IMR-90 (cell line): ENCODE measurements around the gene CPAMD8. TPM values are rescaled to one million over a fixed set of nuclear protein-coding genes. Genes with fewer than 3 reads are reported as not detected.

Experiments
- ATAC-seq: fragments of 200-7000 bp; cut with Tn5 transposase; 2 replicates; pipeline ENCODE4 v1.9.1; 2020; ENCODE audit warnings: low read depth, mild to moderate bottlenecking, moderate library complexity
- BruUV-seq: library from RNA; stranded (reverse); fragments of 400-500 nt; replicated peaks from 2 replicates; lab custom pipeline; 2021; lab: Mats Ljungman, UMichigan
- CTCF ChIA-PET: fragments of 300-600 bp; formaldehyde crosslinking; extraction: SDS; loops from one replicate; lab custom pipeline; 2021; ENCODE audit warnings: antibody characterized with exemption; lab: Yijun Ruan, JAX
- POLR2A ChIA-PET: fragments of 300-600 bp; sonication (Branson Sonifier 250); formaldehyde crosslinking; loops from one replicate; lab custom pipeline; 2022; ENCODE audit warnings: antibody characterized with exemption; ENCODE audit not compliant: unreplicated experiment; lab: Charles Lee
- DNase-seq: peaks from one replicate; pipeline ENCODE4 v3.0.0; 2013
- H2AFZ ChIP-seq: replicated peaks from 2 replicates; pipeline ENCODE3; 2013; ENCODE audit warnings: low read length, mild to moderate bottlenecking; ENCODE audit not compliant: poor library complexity
- H2AK5ac ChIP-seq: 2 replicates; pipeline ENCODE4 v1.6.1; 2013; ENCODE audit warnings: low read depth, low read length, inconsistent platforms
- H2AK9ac ChIP-seq: replicated peaks from 2 replicates; pipeline ENCODE3; 2013; ENCODE audit warnings: mild to moderate bottlenecking, low read depth, low read length, moderate library complexity; ENCODE audit not compliant: poor library complexity
- H2BK120ac ChIP-seq: 2 replicates; pipeline ENCODE4 v1.6.1; 2013; ENCODE audit warnings: low read depth, low read length, inconsistent platforms
- H2BK15ac ChIP-seq: 3 replicates; pipeline ENCODE4 v1.6.1; 2013; ENCODE audit warnings: low read depth, low read length, inconsistent platforms
- H2BK20ac ChIP-seq: 2 replicates; pipeline ENCODE4 v1.6.1; 2013; ENCODE audit warnings: low read depth, mild to moderate bottlenecking, inconsistent platforms, low read length, moderate library complexity
- H2BK5ac ChIP-seq: 2 replicates; pipeline ENCODE4 v1.6.1; 2013; ENCODE audit warnings: mild to moderate bottlenecking, low read depth, low read length, inconsistent platforms; ENCODE audit not compliant: poor library complexity, severe bottlenecking
- H3K14ac ChIP-seq: replicated peaks from 2 replicates; pipeline ENCODE4 v1.6.1; 2013; ENCODE audit warnings: low read depth, low read length, inconsistent platforms
- H3K18ac ChIP-seq: 2 replicates; pipeline ENCODE4 v1.6.1; 2013; ENCODE audit warnings: low read depth, low read length, control low read depth
- H3K23ac ChIP-seq: 2 replicates; pipeline ENCODE4 v1.6.1; 2013; ENCODE audit warnings: low read depth, low read length, inconsistent platforms
- H3K27ac ChIP-seq: 2 replicates; pipeline ENCODE4 v1.5.1; 2013; ENCODE audit warnings: mild to moderate bottlenecking, control low read depth, low read length; ENCODE audit not compliant: insufficient read depth
- H3K27me3 ChIP-seq: 2 replicates; pipeline ENCODE4 v1.6.1; 2013; ENCODE audit warnings: low read length; ENCODE audit not compliant: control insufficient read depth, insufficient read depth
- H3K36me3 ChIP-seq: 2 replicates; pipeline ENCODE4 v1.6.1; 2013; ENCODE audit warnings: low read length, mixed read lengths; ENCODE audit not compliant: control insufficient read depth, insufficient read depth
- H3K4ac ChIP-seq: 2 replicates; pipeline ENCODE4 v1.6.1; 2013; ENCODE audit warnings: low read depth, low read length, inconsistent platforms
- H3K4me1 ChIP-seq: 2 replicates; pipeline ENCODE4 v1.6.1; 2013; ENCODE audit warnings: low read length, mixed read lengths; ENCODE audit not compliant: control insufficient read depth, insufficient read depth
- H3K4me2 ChIP-seq: 2 replicates; pipeline ENCODE4 v1.6.1; 2013; ENCODE audit warnings: low read depth, mild to moderate bottlenecking, control low read depth, low read length, moderate library complexity
- H3K4me3 ChIP-seq: 2 replicates; pipeline ENCODE4 v1.5.1; 2013; ENCODE audit warnings: low read depth, mild to moderate bottlenecking, control low read depth, low read length, moderate library complexity; ENCODE audit not compliant: insufficient read depth
- H3K56ac ChIP-seq: 2 replicates; pipeline ENCODE4 v1.6.1; 2013; ENCODE audit warnings: low read length, inconsistent platforms; ENCODE audit not compliant: insufficient read depth; ENCODE audit errors: extremely low read depth
- H3K79me1 ChIP-seq, 2 experiments: 2 replicates each; pipeline ENCODE4 v1.6.1; 2013; ENCODE audit warnings: low read length in 2 of 2, inconsistent platforms in 1 of 2, low read depth in 1 of 2
- H3K9ac ChIP-seq: 2 replicates; pipeline ENCODE4 v1.6.1; 2013; ENCODE audit warnings: low read depth, low read length, control low read depth
- H3K9me1 ChIP-seq: 2 replicates; pipeline ENCODE4 v1.6.1; 2013; ENCODE audit warnings: low read length, inconsistent platforms; ENCODE audit not compliant: insufficient read depth
- H3K9me3 ChIP-seq: 2 replicates; pipeline ENCODE4 v1.6.1; 2013; ENCODE audit warnings: low read length; ENCODE audit not compliant: control insufficient read depth, insufficient read depth
- H4K20me1 ChIP-seq: 2 replicates; pipeline ENCODE4 v1.6.1; 2013; ENCODE audit warnings: low read length, inconsistent platforms; ENCODE audit not compliant: insufficient read depth
- H4K5ac ChIP-seq: 2 replicates; pipeline ENCODE4 v1.6.1; 2013; ENCODE audit warnings: mild to moderate bottlenecking, low read depth, low read length, control low read depth
- H4K8ac ChIP-seq, 2 experiments: 2 replicates each; pipeline ENCODE4 v1.6.1; 2013; ENCODE audit warnings: low read depth in 2 of 2, low read length in 2 of 2, control low read depth in 1 of 2, inconsistent platforms in 1 of 2
- H4K91ac ChIP-seq: 2 replicates; pipeline ENCODE4 v1.6.1; 2013; ENCODE audit warnings: low read depth, low read length, inconsistent platforms; ENCODE audit not compliant: insufficient read depth
- CEBPB ChIP-seq: IDR thresholded peaks from 2 replicates; pipeline ENCODE4 v1.6.1; 2012; ENCODE audit warnings: low read depth, low read length, improper control_type of control experiment
- MAFK ChIP-seq: IDR thresholded peaks from 2 replicates; pipeline ENCODE4 v1.6.1; 2012; ENCODE audit warnings: low read depth, low read length, improper control_type of control experiment
- NFE2L2 ChIP-seq: fragments of 150-350 bp; IDR thresholded peaks from 2 replicates; pipeline ENCODE4 v1.6.1; 2016; ENCODE audit warnings: low read depth, mild to moderate bottlenecking, low read length
- RAD21 ChIP-seq: IDR thresholded peaks from 2 replicates; pipeline ENCODE4 v1.6.1; 2012; ENCODE audit warnings: low read length, improper control_type of control experiment
- RCOR1 ChIP-seq: IDR thresholded peaks from 2 replicates; pipeline ENCODE4 v1.6.1; 2012; ENCODE audit warnings: mild to moderate bottlenecking, low read length, improper control_type of control experiment; ENCODE audit not compliant: insufficient replicate concordance
- RFX5 ChIP-seq: IDR thresholded peaks from 2 replicates; pipeline ENCODE4 v1.8.0; 2012; ENCODE audit warnings: low read depth, mild to moderate bottlenecking, low read length, moderate library complexity
- WGBS, 2 experiments: methylation state at CpG; one replicate each; pipeline versions ENCODE4 v1.1.5 to v1.1.7; 2013; ENCODE audit warnings: missing lambda C conversion rate in 2 of 2; ENCODE audit not compliant: insufficient read length in 1 of 2; ENCODE audit errors: extremely low coverage in 2 of 2; 5-methylcytosine and 5-hydroxymethylcytosine counted together
- dilution Hi-C: fragments of 300-500 bp; cut with HindIII; formaldehyde crosslinking; loops from one replicate; pipeline ENCODE4 v1.14.3; 2018; ENCODE audit warnings: low sequenced_read_pairs; ENCODE audit not compliant: unreplicated experiment
- in situ Hi-C: fragments of 300-500 bp; cut with MboI; formaldehyde crosslinking; loops from 3 replicates; pipeline ENCODE4 v1.14.3; 2019; ENCODE audit warnings: low sequenced_read_pairs, inconsistent platforms, mixed read lengths
- intact Hi-C: fragments of 100-400 bp; cut with micrococcal nuclease; formaldehyde crosslinking; loops from 2 replicates; pipeline ENCODE4 v1.10.0; 2022
- polyA plus RNA-seq, 3 experiments: library from polyadenylated mRNA; depleted of rRNA; stranded (reverse); fragments of >200 nt; gene quantifications; 2 replicates each; pipeline ENCODE4 v1.2.3, GENCODE V29; 2012; ENCODE audit warnings: low replicate concordance in 1 of 3
- total RNA-seq: library from RNA; depleted of rRNA; stranded (reverse); fragments of >200 nt; gene quantifications from 2 replicates; pipeline ENCODE4 v1.2.3, GENCODE V29; 2012
- TF ChIP-seq, protein P1 (sequence below): conservative IDR thresholded peaks from 2 replicates; pipeline ENCODE4 v1.5.1; 2012; ENCODE audit warnings: mild to moderate bottlenecking, low read depth, low read length, improper control_type of control experiment

Gene CPAMD8
- total and polyA plus RNA-seq, 2 of the 4 experiments (the other 2 are of a cell fraction) = 0.36 to 0.79 TPM

DNA sequence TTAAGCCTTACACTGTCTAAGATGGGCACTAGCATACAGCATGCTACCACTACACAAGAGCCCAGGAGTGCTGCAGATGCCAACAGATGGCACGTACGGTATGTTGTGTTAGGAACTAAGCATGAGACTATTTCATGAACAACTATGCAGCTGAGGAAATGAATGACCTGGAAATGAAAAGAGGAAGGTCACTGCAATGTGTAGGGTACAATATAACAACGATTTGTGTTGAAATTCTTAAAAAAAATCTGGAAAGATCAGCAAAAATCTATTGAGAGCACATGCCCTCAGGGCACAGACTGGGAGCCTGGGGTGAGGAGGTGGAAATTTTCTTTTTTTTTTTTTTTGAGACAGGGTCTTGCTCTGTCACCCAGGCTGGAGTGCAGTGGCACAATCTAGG lies 34.2 kb upstream of the CPAMD8 start:
- no peak overlapping the region for H2AK9ac ChIP-seq
- peaks cover 17% of the 10 kb centered on the region for H3K9me3 ChIP-seq
- no peak overlapping the region for H3K4ac ChIP-seq
- H3K36me3 ChIP-seq = peaks cover 20% of the 10 kb centered on the region
- no peak overlapping the region for H4K91ac ChIP-seq
- no peak overlapping the region for H3K27ac ChIP-seq
- H3K27me3 ChIP-seq = no peaks in the 10 kb centered on the region
- no peaks in the 10 kb centered on the region for H3K4me1 ChIP-seq
- ATAC-seq = no peak
- H2BK15ac ChIP-seq = no peak overlapping the region
- H4K5ac ChIP-seq = no peak overlapping the region
- no peak overlapping the region for H3K4me2 ChIP-seq
- H2AK5ac ChIP-seq = no peak overlapping the region
- H3K4me3 ChIP-seq = no peak overlapping the region
- in situ Hi-C loops (no loop called here), intact Hi-C loops (no loop called here), dilution Hi-C loops (no loop called here)
- no TSS peak for BruUV-seq
- H2BK120ac ChIP-seq = no peak overlapping the region
- no peak overlapping the region for H3K23ac ChIP-seq
- H4K20me1 ChIP-seq = no peaks in the 10 kb centered on the region; the same call in 1 of the 2 replicates
- no peak for DNase-seq
- TF ChIP-seq NFE2L2 (no peak), RAD21 (no peak), CEBPB (no peak), MAFK (no peak), RFX5 (no peak), RCOR1 (no peak)
- TF ChIP-seq, protein P1, sequence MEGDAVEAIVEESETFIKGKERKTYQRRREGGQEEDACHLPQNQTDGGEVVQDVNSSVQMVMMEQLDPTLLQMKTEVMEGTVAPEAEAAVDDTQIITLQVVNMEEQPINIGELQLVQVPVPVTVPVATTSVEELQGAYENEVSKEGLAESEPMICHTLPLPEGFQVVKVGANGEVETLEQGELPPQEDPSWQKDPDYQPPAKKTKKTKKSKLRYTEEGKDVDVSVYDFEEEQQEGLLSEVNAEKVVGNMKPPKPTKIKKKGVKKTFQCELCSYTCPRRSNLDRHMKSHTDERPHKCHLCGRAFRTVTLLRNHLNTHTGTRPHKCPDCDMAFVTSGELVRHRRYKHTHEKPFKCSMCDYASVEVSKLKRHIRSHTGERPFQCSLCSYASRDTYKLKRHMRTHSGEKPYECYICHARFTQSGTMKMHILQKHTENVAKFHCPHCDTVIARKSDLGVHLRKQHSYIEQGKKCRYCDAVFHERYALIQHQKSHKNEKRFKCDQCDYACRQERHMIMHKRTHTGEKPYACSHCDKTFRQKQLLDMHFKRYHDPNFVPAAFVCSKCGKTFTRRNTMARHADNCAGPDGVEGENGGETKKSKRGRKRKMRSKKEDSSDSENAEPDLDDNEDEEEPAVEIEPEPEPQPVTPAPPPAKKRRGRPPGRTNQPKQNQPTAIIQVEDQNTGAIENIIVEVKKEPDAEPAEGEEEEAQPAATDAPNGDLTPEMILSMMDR = no peak
- H2BK5ac ChIP-seq = no peak overlapping the region
- H3K14ac ChIP-seq = no peak overlapping the region
- WGBS, 2 experiments = 100% methylated on average over 1 of the region's 3 CpGs; no CpG with 5 or more reads in 1 of the 2 experiments
- H3K9me1 ChIP-seq = 0 out of 2 replicates have a peak, but pooled peaks cover 5% of the 10 kb centered on the region
- H2BK20ac ChIP-seq = no peak overlapping the region
- H3K79me1 ChIP-seq = peaks cover 34 to 55% of the 10 kb centered on the region in 2 experiments
- no peak overlapping the region for H3K18ac ChIP-seq
- no peak overlapping the region for H3K9ac ChIP-seq
- H2AFZ ChIP-seq = no peak overlapping the region
- ChIA-PET CTCF (no interaction called here), POLR2A (no interaction called here)
- H4K8ac ChIP-seq = no peak overlapping the region
- H3K56ac ChIP-seq = no peak overlapping the region
